Measurements from ENCODE around the gene HOXA11.

HOXA11 gene

GRCh38 chr7:27144781-27145164 lies 40.3 kb downstream of the HOXA11 start:
- DNase-seq = no peak

- no peak for DNase-seq
Measured at GRCh38 chr7:27143950-27144780, 40.9 kb downstream of the HOXA11 start.

- peak; percentile 81 for DNase-seq
Measured at GRCh38 chr7:27143023-27143949, 41.7 kb downstream of the HOXA11 start, which contains the start of gene HOXA5. Gene HOXA5, minus strand, starts transcription at chr7:27143681. Its CDS starts 74 bp downstream, at chr7:27143607.

GRCh38 chr7:27142580-27143022 lies 42.4 kb downstream of the HOXA11 start:
- DNase-seq = no peak

- DNase-seq = no peak
Measured at GRCh38 chr7:27141923-27142579, 43.0 kb downstream of the HOXA11 start.

- DNase-seq = no peak
Measured at GRCh38 chr7:27141137-27141922, 43.7 kb downstream of the HOXA11 start.

- no peak for DNase-seq
Measured at GRCh38 chr7:27140126-27140857, 44.7 kb downstream of the HOXA11 start.

- no peak for DNase-seq
Measured at GRCh38 chr7:27139334-27140125, 45.5 kb downstream of the HOXA11 start.

- no peak for DNase-seq
Measured at GRCh38 chr7:27138985-27139333, 46.1 kb downstream of the HOXA11 start.

GRCh38 chr7:27138472-27138871 lies 46.6 kb downstream of the HOXA11 start:
- no peak for DNase-seq

GRCh38 chr7:27137640-27138315 lies 47.3 kb downstream of the HOXA11 start:
- DNase-seq = no peak

- DNase-seq = no peak
Measured at GRCh38 chr7:27134392-27134791, 50.6 kb downstream of the HOXA11 start.

GRCh38 chr7:27133409-27134231 lies 51.4 kb downstream of the HOXA11 start:
- DNase-seq = no peak

- no peak for DNase-seq
Measured at GRCh38 chr7:27132978-27133377, 52.1 kb downstream of the HOXA11 start.

GRCh38 chr7:27132214-27132613 lies 52.8 kb downstream of the HOXA11 start:
- no peak for DNase-seq

GRCh38 chr7:27131390-27131819 lies 53.6 kb downstream of the HOXA11 start:
- DNase-seq = no peak
